Measurements from ENCODE around the gene FICD.

Gene FICD

DNA sequence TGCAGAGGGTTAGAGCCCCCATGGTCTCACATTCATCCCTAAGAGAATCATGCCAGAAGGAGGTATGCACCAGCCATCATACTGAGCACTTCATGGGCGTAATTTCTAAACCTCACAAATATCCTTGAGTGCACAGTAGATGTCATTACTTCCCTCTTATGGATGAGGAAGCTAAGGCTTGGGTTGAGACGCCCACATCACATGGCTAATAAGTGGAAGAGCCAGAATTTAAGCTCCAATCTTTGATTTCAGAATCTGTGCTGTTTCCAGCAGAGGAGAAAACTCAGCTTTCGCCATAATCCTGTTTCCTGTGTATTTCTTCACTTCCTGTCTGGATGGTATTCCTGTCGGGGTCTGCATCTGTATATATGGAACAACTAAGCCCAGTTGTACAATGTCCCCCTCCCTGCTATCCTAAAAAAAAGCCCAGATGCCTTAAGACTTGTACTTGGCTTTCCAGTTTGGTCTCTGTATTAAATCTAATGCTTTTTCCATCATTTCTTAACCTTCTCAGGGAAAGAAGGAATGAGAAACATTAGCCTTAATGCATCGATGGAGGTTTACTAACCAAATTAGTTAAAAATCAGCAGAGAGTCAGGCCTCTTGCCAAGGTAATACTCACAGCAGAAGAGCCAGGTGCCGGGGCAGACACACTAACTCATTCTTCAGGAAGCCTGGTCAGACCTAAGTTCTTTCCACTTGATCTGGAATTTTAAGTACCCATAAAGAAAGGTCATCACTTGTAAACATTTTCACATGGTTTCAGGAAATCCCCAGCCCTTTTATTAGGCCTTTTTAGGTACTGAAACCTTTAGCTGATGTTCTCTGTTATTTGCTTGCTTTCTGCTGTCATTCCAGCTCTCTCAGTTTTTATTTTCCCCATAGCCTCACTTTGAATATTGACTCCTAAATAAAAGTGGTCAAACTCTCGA, 52.6 kb downstream of the FICD start:
- DNase-seq: no peak

DNA sequence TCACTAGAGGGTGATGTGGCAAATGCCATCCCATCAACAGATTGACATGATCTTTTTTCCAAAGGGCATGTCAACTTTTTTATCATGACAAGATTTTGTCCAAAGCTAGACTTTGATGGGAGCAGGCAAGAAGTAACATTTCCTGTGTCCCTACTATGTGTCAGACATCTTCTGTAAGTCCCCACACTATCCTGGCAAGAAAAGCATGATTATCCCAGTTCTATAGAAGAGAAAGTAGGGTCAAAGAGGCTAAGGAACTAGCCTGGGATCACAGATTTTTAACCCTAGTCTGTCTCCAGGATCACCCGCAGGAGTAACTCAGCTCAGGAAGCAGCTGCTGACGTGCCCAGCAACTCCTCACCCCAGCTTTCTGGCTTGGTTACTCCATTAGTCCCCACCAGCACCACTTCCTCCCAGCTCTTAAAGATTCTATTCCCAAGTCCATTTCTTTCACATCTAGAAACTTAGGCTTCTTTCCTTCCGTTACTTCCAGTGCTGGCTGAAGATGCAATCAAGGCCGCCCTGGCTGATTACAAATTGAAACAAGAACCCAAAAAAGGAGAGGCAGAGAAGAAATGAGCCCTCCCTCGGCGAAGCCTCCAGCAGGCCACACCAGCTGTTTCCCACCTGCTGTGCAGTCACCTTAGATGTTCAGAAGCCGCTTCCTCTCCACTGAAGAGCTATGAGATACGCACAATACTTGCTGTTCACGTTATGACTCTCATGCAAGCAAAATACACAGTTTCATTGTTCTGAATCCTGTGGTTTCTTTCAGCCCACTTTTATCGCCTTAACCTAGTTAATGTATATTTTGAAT, 53.5 kb downstream of the FICD start:
- peak; percentile 93 for DNase-seq
